Suprapubic skin (tissue), 4 donors: ENCODE measurements around the gene ERVW-1. TPM values are rescaled to one million over a fixed set of nuclear protein-coding genes. Genes with fewer than 3 reads are reported as not detected.

Experiments used
- DNase-seq, 2 donors: peaks; one replicate each; pipeline ENCODE4 v3.0.0-alpha.2; 2019; ENCODE audit warnings: low spot score in 2 of 2
- H3K27ac ChIP-seq: fragments of 200-600 bp; sonication (generic); one replicate; pipeline ENCODE4 v1.5.1; 2019
- H3K27me3 ChIP-seq: fragments of 200-600 bp; sonication (generic); one replicate; pipeline ENCODE4 v1.5.1; 2019
- H3K36me3 ChIP-seq: fragments of 200-600 bp; sonication (generic); one replicate; pipeline ENCODE4 v1.5.1; 2019
- H3K4me1 ChIP-seq: fragments of 200-600 bp; sonication (generic); one replicate; pipeline ENCODE4 v1.5.1; 2019
- H3K4me3 ChIP-seq: fragments of 200-600 bp; sonication (generic); one replicate; pipeline ENCODE4 v1.5.1; 2019; ENCODE audit warnings: mild to moderate bottlenecking
- H3K9me3 ChIP-seq: fragments of 200-600 bp; sonication (generic); one replicate; pipeline ENCODE4 v1.5.1; 2019
- CTCF ChIP-seq, 2 donors: fragments of 200-600 bp in 1 of 2; fragments of 450-650 bp in 1 of 2; sonication (generic) in 1 of 2; IDR thresholded peaks; one replicate each; pipeline ENCODE4 v1.5.1; 2016 to 2019; ENCODE audit warnings: antibody characterized with exemption in 2 of 2, mild to moderate bottlenecking in 1 of 2, moderate library complexity in 1 of 2
- EP300 ChIP-seq: sonication (generic); formaldehyde crosslinking; IDR thresholded peaks from one replicate; pipeline ENCODE4 v1.6.1; 2017; ENCODE audit warnings: antibody characterized with exemption
- POLR2A ChIP-seq, 2 donors: fragments of 450-650 bp; IDR thresholded peaks; one replicate each; pipeline ENCODE4 v1.6.1; 2017; ENCODE audit warnings: antibody characterized with exemption in 2 of 2, mild to moderate bottlenecking in 2 of 2, moderate library complexity in 2 of 2
- POLR2AphosphoS5 ChIP-seq, 3 donors: sonication (generic); formaldehyde crosslinking; IDR thresholded peaks; one replicate each; pipeline ENCODE4 v1.6.1; 2017; ENCODE audit warnings: antibody characterized with exemption in 3 of 3
- WGBS: methylation state at CpG from one replicate; pipeline ENCODE4 v1.1.5; 2018; 5-methylcytosine and 5-hydroxymethylcytosine counted together
- total RNA-seq, 4 donors: library from RNA; depleted of rRNA; stranded (reverse); fragments of >200 nt; gene quantifications; one replicate each; pipeline ENCODE4 v1.1.0, GENCODE V29; 2016

ERVW-1 gene
- total RNA-seq, 4 donors from 2014 or later: 0.15 TPM; not detected in 3

GRCh38 chr7:92433019-92433418 is 44.7 kb downstream of the ERVW-1 start:
- no peaks in the 10 kb centered on the region for H3K36me3 ChIP-seq
- no peaks in the 10 kb centered on the region for H3K4me1 ChIP-seq
- TF ChIP-seq POLR2A (IDR thresholded peaks at IDR 0.05) (no peak), CTCF (IDR thresholded peaks at IDR 0.05) (no peak), EP300 (no peak), POLR2AphosphoS5 (IDR thresholded peaks at IDR 0.05) (no peak)
- H3K4me3 ChIP-seq: no peak overlapping the region
- H3K27ac ChIP-seq: no peak overlapping the region
- no peak for DNase-seq
- no peaks in the 10 kb centered on the region for H3K9me3 ChIP-seq
- 92% methylated on average over 8 of the region's 8 CpGs for whole genome bisulfite sequencing
- H3K27me3 ChIP-seq: no peaks in the 10 kb centered on the region

GRCh38 chr7:92432299-92432946 is 45.3 kb downstream of the ERVW-1 start:
- Histone ChIP-seq H3K4me3 (no peak overlapping the region), H3K27me3 (peaks cover 1% of the 10 kb centered on the region), H3K27ac (no peak overlapping the region), H3K36me3 (no peaks in the 10 kb centered on the region), H3K4me1 (no peaks in the 10 kb centered on the region), H3K9me3 (no peaks in the 10 kb centered on the region)
- no peak for DNase-seq
- no peak for TF ChIP-seq POLR2AphosphoS5 (IDR thresholded peaks at IDR 0.05)
- TF ChIP-seq EP300: no peak
- no peak for TF ChIP-seq CTCF (IDR thresholded peaks at IDR 0.05)
- no peak for TF ChIP-seq POLR2A (IDR thresholded peaks at IDR 0.05)
- WGBS: 77% methylated on average over 3 of the region's 3 CpGs

- WGBS: 74% methylated on average over 3 of the region's 3 CpGs
- H3K4me1 ChIP-seq: peaks cover 4% of the 10 kb centered on the region
- H3K4me3 ChIP-seq: no peak overlapping the region
- H3K36me3 ChIP-seq: no peaks in the 10 kb centered on the region
- peaks cover 5% of the 10 kb centered on the region for H3K27me3 ChIP-seq
- H3K9me3 ChIP-seq: no peaks in the 10 kb centered on the region
- TF ChIP-seq EP300 (no peak), POLR2AphosphoS5 (IDR thresholded peaks at IDR 0.05) (no peak), CTCF (IDR thresholded peaks at IDR 0.05) (no peak), POLR2A (IDR thresholded peaks at IDR 0.05) (no peak)
- H3K27ac ChIP-seq: no peak overlapping the region
- no peak for DNase-seq
Observed at GRCh38 chr7:92427193-92427592, 50.6 kb downstream of the ERVW-1 start.

- whole genome bisulfite sequencing: 55% methylated on average over 20 of the region's 20 CpGs
Observed at GRCh38 chr7:92425311-92425947, 52.3 kb downstream of the ERVW-1 start.

More at GRCh38 chr7:92425311-92425947, 52.3 kb downstream of the ERVW-1 start:
- no peaks in the 10 kb centered on the region for H3K36me3 ChIP-seq
- DNase-seq: no peak
- H3K27ac ChIP-seq: no peak overlapping the region
- peaks cover 5% of the 10 kb centered on the region for H3K27me3 ChIP-seq
- H3K4me3 ChIP-seq: no peak overlapping the region
- no peak for TF ChIP-seq POLR2AphosphoS5 (IDR thresholded peaks at IDR 0.05)
- no peak for TF ChIP-seq EP300
- no peak for TF ChIP-seq POLR2A (IDR thresholded peaks at IDR 0.05)
- no peak for TF ChIP-seq CTCF (IDR thresholded peaks at IDR 0.05)
- no peaks in the 10 kb centered on the region for H3K9me3 ChIP-seq
- peaks cover 4% of the 10 kb centered on the region for H3K4me1 ChIP-seq
